ENCODE measurements around the gene FCRLA.
"Not testable (repeated sequence)": the region's sequence is repeated elsewhere in the genome, so short reads cannot be mapped to it uniquely, and the experiment has no call there.

FCRLA gene

GRCh38 chr1:161671045-161672020 is 35.7 kb upstream of the FCRLA start:
- H3K27ac ChIP-seq (ENCODE audit: low read depth, low read length); H3K4me1 ChIP-seq (ENCODE audit: control insufficient read depth, low read length); H3K79me2 ChIP-seq (ENCODE audit: control insufficient read depth, low read length): not testable (repeated sequence)

GRCh38 chr1:161673437-161673836 is 33.6 kb upstream of the FCRLA start:
- not testable (repeated sequence) for H3K79me2 ChIP-seq (ENCODE audit: control insufficient read depth, low read length); H3F3A ChIP-seq (ENCODE audit: control insufficient read depth, insufficient read depth); H4K20me1 ChIP-seq (ENCODE audit: control insufficient read depth, insufficient read depth, low read depth, low read length); H3K9me3 ChIP-seq (ENCODE audit: control insufficient read depth, insufficient read depth, low read length); H3K27ac ChIP-seq (ENCODE audit: low read depth, low read length); H3K27me3 ChIP-seq (ENCODE audit: control insufficient read depth, low read length); H3K9me2 ChIP-seq (replicated peaks; ENCODE audit: control insufficient read depth, low read length); H3K4me3 ChIP-seq (ENCODE audit: low read length); H3K4me1 ChIP-seq (ENCODE audit: control insufficient read depth, low read length); H3K4me2 ChIP-seq (ENCODE audit: low read length); H3K36me3 ChIP-seq (ENCODE audit: control insufficient read depth, low read length)

More at GRCh38 chr1:161671045-161672020, 35.7 kb upstream of the FCRLA start:
- H3K9me2 ChIP-seq (replicated peaks; ENCODE audit: control insufficient read depth, low read length); H3K9me3 ChIP-seq (ENCODE audit: control insufficient read depth, insufficient read depth, low read length); H3K4me3 ChIP-seq (ENCODE audit: low read length); H3K36me3 ChIP-seq (ENCODE audit: control insufficient read depth, low read length); H3F3A ChIP-seq (ENCODE audit: control insufficient read depth, insufficient read depth); H3K27me3 ChIP-seq (ENCODE audit: control insufficient read depth, low read length); H4K20me1 ChIP-seq (ENCODE audit: control insufficient read depth, insufficient read depth, low read depth, low read length); H3K4me2 ChIP-seq (ENCODE audit: low read length): not testable (repeated sequence)

GRCh38 chr1:161674447-161674846 is 32.6 kb upstream of the FCRLA start:
- H3K9me3 ChIP-seq (ENCODE audit: control insufficient read depth, insufficient read depth, low read length); H3K9me2 ChIP-seq (replicated peaks; ENCODE audit: control insufficient read depth, low read length); H3K27ac ChIP-seq (ENCODE audit: low read depth, low read length); H4K20me1 ChIP-seq (ENCODE audit: control insufficient read depth, insufficient read depth, low read depth, low read length); H3K36me3 ChIP-seq (ENCODE audit: control insufficient read depth, low read length); H3K27me3 ChIP-seq (ENCODE audit: control insufficient read depth, low read length); H3F3A ChIP-seq (ENCODE audit: control insufficient read depth, insufficient read depth); H3K4me3 ChIP-seq (ENCODE audit: low read length); H3K4me2 ChIP-seq (ENCODE audit: low read length); H3K4me1 ChIP-seq (ENCODE audit: control insufficient read depth, low read length); H3K79me2 ChIP-seq (ENCODE audit: control insufficient read depth, low read length): not testable (repeated sequence)

- H3K9me2 ChIP-seq (replicated peaks; ENCODE audit: control insufficient read depth, low read length); H3K4me3 ChIP-seq (ENCODE audit: low read length); H4K20me1 ChIP-seq (ENCODE audit: control insufficient read depth, insufficient read depth, low read depth, low read length); H3K4me2 ChIP-seq (ENCODE audit: low read length); H3K4me1 ChIP-seq (ENCODE audit: control insufficient read depth, low read length); H3K79me2 ChIP-seq (ENCODE audit: control insufficient read depth, low read length); H3K27me3 ChIP-seq (ENCODE audit: control insufficient read depth, low read length); H3K27ac ChIP-seq (ENCODE audit: low read depth, low read length); H3K9me3 ChIP-seq (ENCODE audit: control insufficient read depth, insufficient read depth, low read length); H3F3A ChIP-seq (ENCODE audit: control insufficient read depth, insufficient read depth); H3K36me3 ChIP-seq (ENCODE audit: control insufficient read depth, low read length): not testable (repeated sequence)
Observed at GRCh38 chr1:161674908-161675307, 32.1 kb upstream of the FCRLA start.

GRCh38 chr1:161676441-161676840 is 30.6 kb upstream of the FCRLA start:
- H3F3A ChIP-seq (ENCODE audit: control insufficient read depth, insufficient read depth) = no peaks in the 10 kb centered on the region
- no peak overlapping the region for H3K4me2 ChIP-seq (ENCODE audit: low read length)
- H3K36me3 ChIP-seq (ENCODE audit: control insufficient read depth, low read length) = no peaks in the 10 kb centered on the region
- H3K4me1 ChIP-seq (ENCODE audit: control insufficient read depth, low read length) = peaks cover 5% of the 10 kb centered on the region
- no peaks in the 10 kb centered on the region for H3K9me2 ChIP-seq (replicated peaks; ENCODE audit: control insufficient read depth, low read length)
- no peak overlapping the region for H3K27ac ChIP-seq (ENCODE audit: low read depth, low read length)
- H3K9me3 ChIP-seq (ENCODE audit: control insufficient read depth, insufficient read depth, low read length) = no peaks in the 10 kb centered on the region
- no peaks in the 10 kb centered on the region for H3K27me3 ChIP-seq (ENCODE audit: control insufficient read depth, low read length)
- no peaks in the 10 kb centered on the region for H3K79me2 ChIP-seq (ENCODE audit: control insufficient read depth, low read length)
- no peak overlapping the region for H3K4me3 ChIP-seq (ENCODE audit: low read length)
- TF ChIP-seq EZH2phosphoT487 (IDR thresholded peaks at IDR 0.05; ENCODE audit: borderline replicate concordance, low read length) = no peak
- TF ChIP-seq CTCF (IDR thresholded peaks at IDR 0.05; ENCODE audit: low read depth, low read length, poor library complexity, severe bottlenecking) = no peak
- no peaks in the 10 kb centered on the region for H4K20me1 ChIP-seq (ENCODE audit: control insufficient read depth, insufficient read depth, low read depth, low read length)

Measured in DOHH2 (cell line).